GM12864 (cell line): ENCODE data around the gene ALB.

Experiments
- DNase-seq: peaks from one replicate; pipeline ENCODE4 v3.0.0-alpha.2; 2011; ENCODE audit warnings: low read depth
- H3K4me3 ChIP-seq: 2 replicates; pipeline ENCODE4 v1.5.1; 2011; ENCODE audit warnings: mild to moderate bottlenecking, low read depth, low read length, control low read depth
- CTCF ChIP-seq: IDR thresholded peaks from 2 replicates; pipeline ENCODE4 v1.5.1; 2011; ENCODE audit warnings: low read depth, mild to moderate bottlenecking, moderate library complexity, low read length, control low read depth, inconsistent platforms; ENCODE audit errors: missing control alignments

Gene ALB

GRCh38 chr4:73429118-73429517 is 25.0 kb downstream of the ALB start:
- no peak overlapping the region for H3K4me3 ChIP-seq
- no peak for TF ChIP-seq CTCF
- no peak for DNase-seq

- no peak overlapping the region for H3K4me3 ChIP-seq
- no peak for TF ChIP-seq CTCF
- no peak for DNase-seq
These were observed 25.9 kb downstream of the ALB start for GRCh38 chr4:73429826-73430587.

GRCh38 chr4:73431813-73432168 is 27.7 kb downstream of the ALB start:
- no peak for DNase-seq
- no peak for TF ChIP-seq CTCF
- no peak overlapping the region for H3K4me3 ChIP-seq

- TF ChIP-seq CTCF, result no peak
- H3K4me3 ChIP-seq, result no peak overlapping the region
- no peak for DNase-seq
These were observed 28.3 kb downstream of the ALB start for GRCh38 chr4:73432169-73433000.

GRCh38 chr4:73433140-73433539 is 29.1 kb downstream of the ALB start:
- no peak for DNase-seq
- no peak for TF ChIP-seq CTCF
- H3K4me3 ChIP-seq, result no peak overlapping the region

- TF ChIP-seq CTCF, result peak; percentile 59
- no peak for DNase-seq
- H3K4me3 ChIP-seq, result no peak overlapping the region
These were observed 30.2 kb downstream of the ALB start for GRCh38 chr4:73434311-73434710.

GRCh38 chr4:73435984-73436383 is 31.9 kb downstream of the ALB start, which contains the start of gene AFP:
Gene AFP (plus strand): TSS chr4:73436221. CDS start chr4:73436263, 42 bp downstream.
- TF ChIP-seq CTCF, result no peak
- H3K4me3 ChIP-seq, result no peak within 1 kb of the TSS
- no peak for DNase-seq
